ENCODE data around the gene ITPK1.
"Not testable (repeated sequence)": the region's sequence is repeated elsewhere in the genome, so short reads cannot be mapped to it uniquely, and the experiment has no call there.

Gene ITPK1

DNA sequence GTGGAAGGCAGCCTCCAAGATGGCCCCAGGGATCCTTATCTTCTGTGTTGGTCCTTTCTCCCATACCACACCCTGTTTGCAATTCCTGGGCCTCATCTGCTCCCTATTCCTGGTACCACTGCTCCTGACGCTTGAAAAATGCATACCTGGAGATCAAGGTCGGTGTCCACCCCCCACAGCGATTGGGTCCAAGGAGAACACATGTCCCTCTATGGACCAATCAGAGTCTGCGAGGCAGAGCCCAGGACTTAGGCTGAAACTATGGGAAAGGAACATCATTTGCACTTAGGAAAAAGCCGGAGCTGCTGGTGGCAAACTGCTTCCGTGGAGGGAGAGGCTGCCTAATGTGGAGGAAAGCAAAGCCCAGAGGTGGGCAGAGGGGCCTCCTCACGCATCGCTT lies 33.3 kb upstream of the ITPK1 start:
- Histone ChIP-seq H4K20me1 (ENCODE audit: insufficient read depth) (no peaks in the 10 kb centered on the region), H2AFZ (ENCODE audit: low read depth) (no peak overlapping the region), H3K27me3 (ENCODE audit: insufficient read depth, low read depth) (no peaks in the 10 kb centered on the region), H3K79me2 (ENCODE audit: insufficient read depth, low read depth) (no peaks in the 10 kb centered on the region), H3K4me3 (IDR thresholded peaks at IDR 0.05; ENCODE audit: insufficient read depth, low read depth, low read length) (no peak overlapping the region), H3K9ac (no peak overlapping the region), H3K4me1 (ENCODE audit: low read depth, poor library complexity, severe bottlenecking) (no peaks in the 10 kb centered on the region), H3K36me3 (ENCODE audit: insufficient read depth) (no peaks in the 10 kb centered on the region), H3K27ac (no peak overlapping the region), H3K4me2 (no peak overlapping the region)
- TF ChIP-seq, protein P1, sequence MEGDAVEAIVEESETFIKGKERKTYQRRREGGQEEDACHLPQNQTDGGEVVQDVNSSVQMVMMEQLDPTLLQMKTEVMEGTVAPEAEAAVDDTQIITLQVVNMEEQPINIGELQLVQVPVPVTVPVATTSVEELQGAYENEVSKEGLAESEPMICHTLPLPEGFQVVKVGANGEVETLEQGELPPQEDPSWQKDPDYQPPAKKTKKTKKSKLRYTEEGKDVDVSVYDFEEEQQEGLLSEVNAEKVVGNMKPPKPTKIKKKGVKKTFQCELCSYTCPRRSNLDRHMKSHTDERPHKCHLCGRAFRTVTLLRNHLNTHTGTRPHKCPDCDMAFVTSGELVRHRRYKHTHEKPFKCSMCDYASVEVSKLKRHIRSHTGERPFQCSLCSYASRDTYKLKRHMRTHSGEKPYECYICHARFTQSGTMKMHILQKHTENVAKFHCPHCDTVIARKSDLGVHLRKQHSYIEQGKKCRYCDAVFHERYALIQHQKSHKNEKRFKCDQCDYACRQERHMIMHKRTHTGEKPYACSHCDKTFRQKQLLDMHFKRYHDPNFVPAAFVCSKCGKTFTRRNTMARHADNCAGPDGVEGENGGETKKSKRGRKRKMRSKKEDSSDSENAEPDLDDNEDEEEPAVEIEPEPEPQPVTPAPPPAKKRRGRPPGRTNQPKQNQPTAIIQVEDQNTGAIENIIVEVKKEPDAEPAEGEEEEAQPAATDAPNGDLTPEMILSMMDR (conservative IDR thresholded peaks at IDR 0.05; ENCODE audit: low read depth, low read length): no peak

DNA sequence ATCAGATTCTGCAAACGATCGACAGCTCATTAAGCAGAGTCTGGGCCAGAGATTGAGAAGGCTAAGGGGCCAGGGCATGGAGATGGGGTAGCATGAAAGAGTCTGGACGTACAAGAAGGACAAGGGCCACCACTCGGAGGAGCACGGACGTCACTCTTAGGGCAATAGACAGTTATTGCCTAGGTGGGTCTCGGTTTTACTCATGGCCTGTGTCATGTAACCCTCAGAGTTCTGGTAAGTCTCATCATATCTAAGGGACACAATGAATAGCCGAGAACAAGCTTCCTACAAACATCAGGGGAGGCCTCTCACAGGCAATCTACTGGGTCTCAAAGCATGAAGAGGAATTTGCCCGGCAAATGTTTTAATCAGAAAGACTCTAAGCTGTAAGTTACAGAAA lies 30.4 kb upstream of the ITPK1 start:
- TF ChIP-seq, protein P1 (conservative IDR thresholded peaks at IDR 0.05; ENCODE audit: low read depth, low read length): no peak
- no peak overlapping the region for H3K9ac ChIP-seq
- H3K27me3 ChIP-seq (ENCODE audit: insufficient read depth, low read depth): no peaks in the 10 kb centered on the region
- H2AFZ ChIP-seq (ENCODE audit: low read depth): no peak overlapping the region
- H4K20me1 ChIP-seq (ENCODE audit: insufficient read depth): no peaks in the 10 kb centered on the region
- H3K27ac ChIP-seq: no peak overlapping the region
- no peak overlapping the region for H3K4me3 ChIP-seq (IDR thresholded peaks at IDR 0.05; ENCODE audit: insufficient read depth, low read depth, low read length)
- no peaks in the 10 kb centered on the region for H3K4me1 ChIP-seq (ENCODE audit: low read depth, poor library complexity, severe bottlenecking)
- H3K36me3 ChIP-seq (ENCODE audit: insufficient read depth): no peaks in the 10 kb centered on the region
- no peak overlapping the region for H3K4me2 ChIP-seq
- H3K79me2 ChIP-seq (ENCODE audit: insufficient read depth, low read depth): no peaks in the 10 kb centered on the region

DNA sequence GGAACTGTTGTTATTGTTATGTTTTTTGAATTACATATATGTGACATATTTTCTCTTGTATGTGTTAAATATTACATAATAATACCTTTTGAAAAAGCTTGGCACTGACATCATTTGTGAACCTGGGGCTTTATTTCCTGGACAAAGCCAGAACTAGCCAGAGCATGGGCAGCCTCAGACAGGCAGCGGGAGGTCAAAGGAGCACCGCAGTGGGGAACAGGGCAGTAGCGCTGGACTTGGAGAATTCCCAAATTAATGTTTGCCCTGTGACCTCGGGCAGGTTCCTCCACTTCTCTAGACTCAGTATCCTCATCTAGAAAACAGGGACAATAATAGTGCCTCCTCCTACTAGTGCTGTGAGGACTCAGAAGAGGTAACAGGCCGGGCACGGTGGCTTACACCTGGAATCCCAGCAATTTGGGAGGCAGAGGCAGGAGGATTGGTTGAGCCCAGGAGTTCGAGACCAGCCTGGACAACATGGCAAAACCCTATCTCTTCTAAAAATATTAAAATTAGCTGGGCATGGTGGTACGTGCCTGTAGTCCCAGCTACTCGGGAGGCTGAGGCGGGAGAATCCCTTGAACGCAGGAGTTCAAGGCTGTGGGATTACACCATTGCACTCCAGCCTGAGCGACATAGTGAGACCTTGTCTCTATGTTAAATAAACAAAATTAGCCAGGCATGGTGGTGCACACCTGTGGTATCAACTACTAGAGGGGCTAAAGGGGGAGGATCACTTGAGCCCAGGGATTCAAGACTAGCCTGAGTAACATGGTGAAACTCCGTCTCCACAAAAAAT lies 27.3 kb upstream of the ITPK1 start:
- Histone ChIP-seq H3K4me3 (IDR thresholded peaks at IDR 0.05; ENCODE audit: insufficient read depth, low read depth, low read length) (no peak overlapping the region), H3K4me2 (no peak overlapping the region), H3K79me2 (ENCODE audit: insufficient read depth, low read depth) (no peaks in the 10 kb centered on the region), H3K4me1 (ENCODE audit: low read depth, poor library complexity, severe bottlenecking) (peaks cover 4% of the 10 kb centered on the region), H3K27me3 (ENCODE audit: insufficient read depth, low read depth) (no peaks in the 10 kb centered on the region), H4K20me1 (ENCODE audit: insufficient read depth) (no peaks in the 10 kb centered on the region), H3K36me3 (ENCODE audit: insufficient read depth) (no peaks in the 10 kb centered on the region), H2AFZ (ENCODE audit: low read depth) (no peak overlapping the region), H3K27ac (no peak overlapping the region), H3K9ac (no peak overlapping the region)
- TF ChIP-seq, protein P1 (conservative IDR thresholded peaks at IDR 0.05; ENCODE audit: low read depth, low read length): no peak

DNA sequence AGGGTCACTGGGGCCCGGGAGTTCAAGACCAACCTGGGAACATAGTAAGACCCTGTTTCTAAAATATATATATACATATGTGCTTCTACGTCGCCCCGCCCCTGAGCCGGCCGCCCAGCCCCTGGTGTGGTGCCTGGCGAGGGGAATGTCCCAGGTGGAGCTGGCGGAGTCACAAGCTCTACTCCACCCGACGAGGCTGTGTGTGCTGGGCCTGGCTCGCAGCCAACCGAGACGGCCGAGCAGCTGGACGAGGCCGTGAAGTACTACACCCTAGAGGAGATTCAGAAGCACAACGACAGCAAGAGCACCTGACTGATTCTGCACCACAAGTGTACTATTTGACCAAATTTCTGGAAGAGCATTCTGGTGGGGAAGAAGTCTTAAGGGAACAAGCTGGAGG lies 22.1 kb upstream of the ITPK1 start:
- TF ChIP-seq, protein P1 (conservative IDR thresholded peaks at IDR 0.05; ENCODE audit: low read depth, low read length): no peak
- Histone ChIP-seq H2AFZ (ENCODE audit: low read depth) (no peak overlapping the region), H3K4me2 (no peak overlapping the region), H3K36me3 (ENCODE audit: insufficient read depth) (no peaks in the 10 kb centered on the region), H3K9ac (no peak overlapping the region), H3K79me2 (ENCODE audit: insufficient read depth, low read depth) (no peaks in the 10 kb centered on the region), H4K20me1 (ENCODE audit: insufficient read depth) (no peaks in the 10 kb centered on the region), H3K27me3 (ENCODE audit: insufficient read depth, low read depth) (no peaks in the 10 kb centered on the region), H3K4me3 (IDR thresholded peaks at IDR 0.05; ENCODE audit: insufficient read depth, low read depth, low read length) (no peak overlapping the region), H3K27ac (no peak overlapping the region), H3K4me1 (ENCODE audit: low read depth, poor library complexity, severe bottlenecking) (peaks cover 4% of the 10 kb centered on the region)

DNA sequence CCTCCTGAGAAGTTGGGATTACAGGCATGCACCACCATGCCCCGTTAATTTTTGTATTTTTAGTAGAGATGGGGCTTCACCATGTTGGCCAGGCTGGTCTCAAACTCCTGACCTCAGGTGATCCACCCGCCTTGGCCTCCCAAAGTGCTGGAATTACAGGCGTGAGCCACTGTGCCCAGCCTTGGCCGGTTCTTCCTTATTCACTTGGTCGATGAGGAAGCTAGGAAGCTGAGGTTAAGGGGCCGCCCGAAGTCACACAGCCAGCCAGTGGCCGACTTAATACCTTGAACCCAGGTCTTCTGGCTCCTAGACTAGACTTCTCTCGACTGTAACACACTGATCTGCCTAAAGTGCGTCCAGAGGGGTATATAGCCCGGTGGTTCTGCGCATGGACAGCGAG lies 20.8 kb upstream of the ITPK1 start:
- H3K4me2 ChIP-seq: not testable (repeated sequence)

More for the DNA sequence above, 20.8 kb upstream of the ITPK1 start:
- not testable (repeated sequence) for H3K27me3 ChIP-seq (ENCODE audit: insufficient read depth, low read depth); H3K27ac ChIP-seq; H3K9ac ChIP-seq; H2AFZ ChIP-seq (ENCODE audit: low read depth); H3K79me2 ChIP-seq (ENCODE audit: insufficient read depth, low read depth); H4K20me1 ChIP-seq (ENCODE audit: insufficient read depth); H3K4me3 ChIP-seq (IDR thresholded peaks at IDR 0.05; ENCODE audit: insufficient read depth, low read depth, low read length); H3K36me3 ChIP-seq (ENCODE audit: insufficient read depth)
- peaks cover 13% of the 10 kb centered on the region for H3K4me1 ChIP-seq (ENCODE audit: low read depth, poor library complexity, severe bottlenecking)

Data from KMS-11 (cell line).